Measurements from ENCODE around the gene CCDC91. TPM values are rescaled to one million over a fixed set of nuclear protein-coding genes. Genes with fewer than 3 reads are reported as not detected.

CCDC91 gene
- total and polyA plus RNA-seq, 2 experiments from 2014 or later = 13.9 to 25.5 TPM

DNA sequence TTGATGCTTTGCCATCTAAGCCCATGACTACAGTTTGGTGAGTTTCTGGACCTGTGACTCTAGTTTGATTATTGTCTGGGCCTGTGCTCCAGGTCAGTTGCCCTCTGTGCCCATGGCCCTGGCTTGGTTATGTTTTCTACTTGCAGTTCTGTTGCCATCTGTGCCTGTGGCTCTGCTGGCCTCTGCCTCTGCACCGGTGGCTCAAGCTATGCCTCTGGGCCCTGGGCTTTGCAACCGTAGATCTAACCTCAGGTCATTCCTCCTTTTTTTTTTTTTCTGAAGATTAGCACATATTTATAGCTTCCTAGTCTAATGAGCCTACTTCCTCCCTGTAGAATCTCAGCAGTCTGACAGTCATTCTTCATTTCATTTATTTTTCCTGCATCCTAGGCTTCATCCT, 161.2 kb downstream of the CCDC91 start:
- DNase-seq (ENCODE audit: low read depth in 1 of 2, low spot score in 1 of 2) = no peak
- TF ChIP-seq, protein P1, sequence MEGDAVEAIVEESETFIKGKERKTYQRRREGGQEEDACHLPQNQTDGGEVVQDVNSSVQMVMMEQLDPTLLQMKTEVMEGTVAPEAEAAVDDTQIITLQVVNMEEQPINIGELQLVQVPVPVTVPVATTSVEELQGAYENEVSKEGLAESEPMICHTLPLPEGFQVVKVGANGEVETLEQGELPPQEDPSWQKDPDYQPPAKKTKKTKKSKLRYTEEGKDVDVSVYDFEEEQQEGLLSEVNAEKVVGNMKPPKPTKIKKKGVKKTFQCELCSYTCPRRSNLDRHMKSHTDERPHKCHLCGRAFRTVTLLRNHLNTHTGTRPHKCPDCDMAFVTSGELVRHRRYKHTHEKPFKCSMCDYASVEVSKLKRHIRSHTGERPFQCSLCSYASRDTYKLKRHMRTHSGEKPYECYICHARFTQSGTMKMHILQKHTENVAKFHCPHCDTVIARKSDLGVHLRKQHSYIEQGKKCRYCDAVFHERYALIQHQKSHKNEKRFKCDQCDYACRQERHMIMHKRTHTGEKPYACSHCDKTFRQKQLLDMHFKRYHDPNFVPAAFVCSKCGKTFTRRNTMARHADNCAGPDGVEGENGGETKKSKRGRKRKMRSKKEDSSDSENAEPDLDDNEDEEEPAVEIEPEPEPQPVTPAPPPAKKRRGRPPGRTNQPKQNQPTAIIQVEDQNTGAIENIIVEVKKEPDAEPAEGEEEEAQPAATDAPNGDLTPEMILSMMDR (IDR thresholded peaks at IDR 0.05; ENCODE audit: low read depth, low read length) = no peak
- no peak overlapping the region for H3K4me3 ChIP-seq
- H3K27ac ChIP-seq = no peak overlapping the region
- no peaks in the 10 kb centered on the region for H3K27me3 ChIP-seq
- H3K4me1 ChIP-seq (ENCODE audit: low read depth) = no peaks in the 10 kb centered on the region
- H3K36me3 ChIP-seq = no peaks in the 10 kb centered on the region
- no peaks in the 10 kb centered on the region for H3K9me3 ChIP-seq (ENCODE audit: low read depth)

DNA sequence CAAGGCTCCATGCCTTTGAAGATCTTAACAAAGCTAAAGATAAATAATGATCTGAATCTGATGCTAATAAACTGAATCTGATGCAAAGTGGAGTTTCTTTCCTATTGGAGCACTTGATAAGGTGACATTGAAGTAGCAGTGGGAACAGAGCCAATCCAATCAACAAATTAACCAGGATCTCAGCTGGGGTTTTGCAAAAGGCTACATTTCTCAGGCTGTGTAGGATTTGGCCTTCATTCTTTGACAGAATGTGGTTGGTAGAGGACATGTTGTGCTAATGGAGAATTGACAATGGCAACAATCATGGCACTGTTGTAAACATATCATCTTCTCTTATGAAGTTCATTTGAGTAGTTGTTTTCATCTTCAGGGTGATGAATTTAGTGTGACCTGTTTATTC, 164.9 kb downstream of the CCDC91 start:
- no peaks in the 10 kb centered on the region for H3K36me3 ChIP-seq
- H3K9me3 ChIP-seq (ENCODE audit: low read depth) = no peaks in the 10 kb centered on the region
- H3K4me1 ChIP-seq (ENCODE audit: low read depth) = no peaks in the 10 kb centered on the region
- no peak overlapping the region for H3K27ac ChIP-seq
- H3K4me3 ChIP-seq = no peak overlapping the region
- H3K27me3 ChIP-seq = no peaks in the 10 kb centered on the region
- TF ChIP-seq, protein P1 (IDR thresholded peaks at IDR 0.05; ENCODE audit: low read depth, low read length) = no peak
- no peak for DNase-seq (ENCODE audit: low read depth in 1 of 2, low spot score in 1 of 2)

DNA sequence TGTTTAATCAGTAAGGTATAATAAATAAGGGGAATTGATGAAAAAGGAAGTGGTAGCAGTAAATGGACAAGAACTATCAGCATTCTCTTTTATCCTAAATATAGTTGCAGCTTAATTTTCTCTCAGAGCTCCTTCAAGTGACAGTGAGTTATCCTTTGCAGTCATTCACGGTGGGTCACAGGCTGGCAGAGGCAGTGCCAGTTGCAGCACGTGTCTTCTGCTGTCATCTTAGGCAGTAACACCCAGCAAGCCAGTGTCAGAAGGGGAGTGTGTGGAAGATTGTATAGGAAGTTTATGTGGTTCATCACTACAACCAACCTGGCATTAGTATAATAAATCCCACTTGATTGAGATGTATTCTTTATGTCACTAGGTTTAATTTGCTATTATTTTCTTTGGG, 170.0 kb downstream of the CCDC91 start:
- H3K27me3 ChIP-seq = no peaks in the 10 kb centered on the region

DNA sequence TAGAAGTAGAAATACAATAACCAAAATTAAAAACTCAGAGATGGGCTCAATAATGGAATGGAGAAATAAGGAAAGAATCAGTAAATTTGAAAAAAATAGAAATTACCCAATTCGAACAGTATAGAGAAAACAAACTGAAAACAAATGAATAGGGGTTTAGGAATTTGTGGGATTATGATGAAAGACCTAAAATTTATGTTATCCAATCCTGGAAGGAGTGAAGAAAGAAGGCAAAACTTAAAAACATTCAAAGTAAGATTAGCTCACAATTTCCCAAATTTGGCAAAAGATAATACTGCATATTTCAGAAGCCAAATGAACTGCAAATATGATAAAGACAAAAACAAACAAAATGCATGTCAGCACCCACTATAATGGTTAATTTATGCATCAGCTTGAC, 177.1 kb downstream of the CCDC91 start:
- H3K27ac ChIP-seq = no peak overlapping the region
- TF ChIP-seq, protein P1 (IDR thresholded peaks at IDR 0.05; ENCODE audit: low read depth, low read length) = no peak
- no peaks in the 10 kb centered on the region for H3K4me1 ChIP-seq (ENCODE audit: low read depth)
- no peak for DNase-seq (ENCODE audit: low read depth in 1 of 2, low spot score in 1 of 2)
- no peak overlapping the region for H3K4me3 ChIP-seq
- H3K9me3 ChIP-seq (ENCODE audit: low read depth) = no peaks in the 10 kb centered on the region
- no peaks in the 10 kb centered on the region for H3K27me3 ChIP-seq
- no peaks in the 10 kb centered on the region for H3K36me3 ChIP-seq

More for the DNA sequence above, 170.0 kb downstream of the CCDC91 start:
- DNase-seq (ENCODE audit: low read depth in 1 of 2, low spot score in 1 of 2) = no peak
- Histone ChIP-seq H3K4me3 (no peak overlapping the region), H3K36me3 (no peaks in the 10 kb centered on the region), H3K27ac (no peak overlapping the region), H3K9me3 (ENCODE audit: low read depth) (no peaks in the 10 kb centered on the region), H3K4me1 (ENCODE audit: low read depth) (no peaks in the 10 kb centered on the region)
- TF ChIP-seq, protein P1 (IDR thresholded peaks at IDR 0.05; ENCODE audit: low read depth, low read length) = no peak

DNA sequence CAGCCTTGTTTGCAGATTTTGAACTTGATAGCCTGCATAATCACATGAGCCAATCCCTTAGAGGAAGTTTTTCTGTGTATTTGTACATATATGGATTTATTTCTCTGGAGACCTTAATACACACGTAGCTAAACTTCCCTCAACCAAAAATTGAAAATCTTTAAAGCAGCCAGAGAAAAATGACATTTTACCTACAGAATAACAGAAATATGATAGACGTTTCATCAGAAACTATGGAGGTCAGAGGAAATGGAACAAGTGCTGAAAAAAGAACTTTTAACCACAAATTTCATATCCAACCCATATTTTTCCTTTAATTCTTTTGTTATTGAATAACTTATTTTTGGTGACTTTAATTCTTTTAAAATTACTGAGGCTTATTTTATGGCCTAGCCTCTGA, 177.7 kb downstream of the CCDC91 start:
- Histone ChIP-seq H3K4me1 (ENCODE audit: low read depth) (no peaks in the 10 kb centered on the region), H3K27me3 (no peaks in the 10 kb centered on the region), H3K4me3 (no peak overlapping the region), H3K36me3 (no peaks in the 10 kb centered on the region), H3K9me3 (ENCODE audit: low read depth) (no peaks in the 10 kb centered on the region), H3K27ac (no peak overlapping the region)
- DNase-seq (ENCODE audit: low read depth in 1 of 2, low spot score in 1 of 2) = no peak
- TF ChIP-seq, protein P1 (IDR thresholded peaks at IDR 0.05; ENCODE audit: low read depth, low read length) = no peak

DNA sequence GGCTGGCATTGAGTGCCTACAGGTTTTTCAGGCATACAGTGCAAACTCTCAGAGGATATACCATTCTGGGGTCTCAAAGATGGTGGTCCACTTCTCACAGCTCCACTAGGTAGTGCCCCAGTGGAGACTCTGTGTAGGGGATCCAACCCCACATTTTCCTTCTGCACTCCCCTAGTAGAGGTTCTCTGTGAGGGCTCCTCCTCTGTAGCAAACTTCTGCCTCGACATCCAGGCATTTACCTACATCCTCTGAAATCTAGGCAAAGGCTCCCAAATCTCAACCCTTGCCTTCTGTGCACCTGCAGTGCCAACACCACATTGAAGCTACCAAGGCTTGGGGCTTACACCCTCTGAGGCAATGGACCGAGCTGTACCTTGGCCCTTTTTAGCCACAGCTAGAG, 179.2 kb downstream of the CCDC91 start:
- no peaks in the 10 kb centered on the region for H3K9me3 ChIP-seq (ENCODE audit: low read depth)
- TF ChIP-seq, protein P1 (IDR thresholded peaks at IDR 0.05; ENCODE audit: low read depth, low read length) = no peak

More for the DNA sequence above, 179.2 kb downstream of the CCDC91 start:
- DNase-seq (ENCODE audit: low read depth in 1 of 2, low spot score in 1 of 2) = no peak
- H3K36me3 ChIP-seq = no peaks in the 10 kb centered on the region
- no peak overlapping the region for H3K27ac ChIP-seq
- no peaks in the 10 kb centered on the region for H3K4me1 ChIP-seq (ENCODE audit: low read depth)
- H3K27me3 ChIP-seq = no peaks in the 10 kb centered on the region
- no peak overlapping the region for H3K4me3 ChIP-seq
